ENCODE data around the gene EPHB6.

- TF ChIP-seq POLR2A (IDR thresholded peaks at IDR 0.05) = no peak
- no peak for TF ChIP-seq EP300 (IDR thresholded peaks at IDR 0.05)
- TF ChIP-seq, protein P1, sequence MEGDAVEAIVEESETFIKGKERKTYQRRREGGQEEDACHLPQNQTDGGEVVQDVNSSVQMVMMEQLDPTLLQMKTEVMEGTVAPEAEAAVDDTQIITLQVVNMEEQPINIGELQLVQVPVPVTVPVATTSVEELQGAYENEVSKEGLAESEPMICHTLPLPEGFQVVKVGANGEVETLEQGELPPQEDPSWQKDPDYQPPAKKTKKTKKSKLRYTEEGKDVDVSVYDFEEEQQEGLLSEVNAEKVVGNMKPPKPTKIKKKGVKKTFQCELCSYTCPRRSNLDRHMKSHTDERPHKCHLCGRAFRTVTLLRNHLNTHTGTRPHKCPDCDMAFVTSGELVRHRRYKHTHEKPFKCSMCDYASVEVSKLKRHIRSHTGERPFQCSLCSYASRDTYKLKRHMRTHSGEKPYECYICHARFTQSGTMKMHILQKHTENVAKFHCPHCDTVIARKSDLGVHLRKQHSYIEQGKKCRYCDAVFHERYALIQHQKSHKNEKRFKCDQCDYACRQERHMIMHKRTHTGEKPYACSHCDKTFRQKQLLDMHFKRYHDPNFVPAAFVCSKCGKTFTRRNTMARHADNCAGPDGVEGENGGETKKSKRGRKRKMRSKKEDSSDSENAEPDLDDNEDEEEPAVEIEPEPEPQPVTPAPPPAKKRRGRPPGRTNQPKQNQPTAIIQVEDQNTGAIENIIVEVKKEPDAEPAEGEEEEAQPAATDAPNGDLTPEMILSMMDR (IDR thresholded peaks at IDR 0.05) = no peak
These were observed 39.7 kb upstream of the EPHB6 start for GRCh38 chr7:142815134-142815533.

Measured in upper lobe of left lung (tissue), 4 donors.